Keratinocyte (primary cell): Measurements from ENCODE around the gene CRACR2A.

Experiments used
- EZH2 ChIP-seq: IDR thresholded peaks from one replicate; pipeline ENCODE4 v1.6.1; 2012; ENCODE audit warnings: inconsistent platforms, mild to moderate bottlenecking, low read length, moderate library complexity
- TF ChIP-seq, protein P1 (sequence below), 3 experiments: IDR thresholded peaks in 1 of 3; conservative IDR thresholded peaks in 1 of 3; optimal IDR thresholded peaks in 1 of 3; 2 replicates in 2 of 3; 3 replicates in 1 of 3; pipeline versions ENCODE3 to v1.5.1; 2011; ENCODE audit warnings: low read length in 3 of 3, mild to moderate bottlenecking in 3 of 3, moderate library complexity in 2 of 3, control low read depth in 1 of 3, inconsistent platforms in 1 of 3; ENCODE audit not compliant: insufficient read depth in 2 of 3; ENCODE audit errors: extremely low read depth in 1 of 3

GRCh38 chr12:3770891-3771290, 18.0 kb upstream of the CRACR2A start:
- TF ChIP-seq, protein P1, sequence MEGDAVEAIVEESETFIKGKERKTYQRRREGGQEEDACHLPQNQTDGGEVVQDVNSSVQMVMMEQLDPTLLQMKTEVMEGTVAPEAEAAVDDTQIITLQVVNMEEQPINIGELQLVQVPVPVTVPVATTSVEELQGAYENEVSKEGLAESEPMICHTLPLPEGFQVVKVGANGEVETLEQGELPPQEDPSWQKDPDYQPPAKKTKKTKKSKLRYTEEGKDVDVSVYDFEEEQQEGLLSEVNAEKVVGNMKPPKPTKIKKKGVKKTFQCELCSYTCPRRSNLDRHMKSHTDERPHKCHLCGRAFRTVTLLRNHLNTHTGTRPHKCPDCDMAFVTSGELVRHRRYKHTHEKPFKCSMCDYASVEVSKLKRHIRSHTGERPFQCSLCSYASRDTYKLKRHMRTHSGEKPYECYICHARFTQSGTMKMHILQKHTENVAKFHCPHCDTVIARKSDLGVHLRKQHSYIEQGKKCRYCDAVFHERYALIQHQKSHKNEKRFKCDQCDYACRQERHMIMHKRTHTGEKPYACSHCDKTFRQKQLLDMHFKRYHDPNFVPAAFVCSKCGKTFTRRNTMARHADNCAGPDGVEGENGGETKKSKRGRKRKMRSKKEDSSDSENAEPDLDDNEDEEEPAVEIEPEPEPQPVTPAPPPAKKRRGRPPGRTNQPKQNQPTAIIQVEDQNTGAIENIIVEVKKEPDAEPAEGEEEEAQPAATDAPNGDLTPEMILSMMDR (optimal IDR thresholded peaks at IDR 0.05 in 1 of 3, IDR thresholded peaks at IDR 0.05 in 1 of 3, conservative IDR thresholded peaks at IDR 0.05 in 1 of 3; ENCODE audit: extremely low read depth in 1 of 3, insufficient read depth in 2 of 3, low read length in 3 of 3): no peak
- no peak for TF ChIP-seq EZH2
